Activated effector memory CD4-positive, alpha-beta T cell treated with anti-CD3 and anti-CD28 coated beads, Interleukin-2, amount 50 U/mL, for 16 hours (primary cell): ENCODE results near the gene KLK12.

Experiments
- DNase-seq: peaks from one replicate; pipeline ENCODE4 v3.0.0-alpha.2; 2020

Gene KLK12

GRCh38 chr19:51044327-51044726 is 9.5 kb upstream of the KLK12 start:
- DNase-seq, result no peak

GRCh38 chr19:51043497-51043896 is 8.7 kb upstream of the KLK12 start:
- no peak for DNase-seq

GRCh38 chr19:51040151-51040550 is 5.3 kb upstream of the KLK12 start:
- no peak for DNase-seq

GRCh38 chr19:51036519-51036918 is 1.7 kb upstream of the KLK12 start:
- DNase-seq, result no peak

GRCh38 chr19:51031880-51032225 is 2.9 kb downstream of the KLK12 start:
- DNase-seq, result no peak

- no peak for DNase-seq
Observed at GRCh38 chr19:51031220-51031879, 3.5 kb downstream of the KLK12 start.

- no peak for DNase-seq
Observed at GRCh38 chr19:51030631-51031030, 4.2 kb downstream of the KLK12 start.

- DNase-seq, result no peak
Observed at GRCh38 chr19:51029718-51030117, 5.1 kb downstream of the KLK12 start.

GRCh38 chr19:51027873-51028272 is 6.9 kb downstream of the KLK12 start:
- no peak for DNase-seq

- DNase-seq, result no peak
Observed at GRCh38 chr19:51027126-51027806, 7.5 kb downstream of the KLK12 start.

GRCh38 chr19:51026554-51026831 is 8.3 kb downstream of the KLK12 start, which contains the start of gene KLK11:
KLK11 (minus strand) TSS chr19:51026616; CDS start chr19:51025631, 985 bp downstream.
- DNase-seq, result no peak

GRCh38 chr19:51025809-51026553 is 8.8 kb downstream of the KLK12 start:
- DNase-seq, result no peak

- DNase-seq, result no peak
Observed at GRCh38 chr19:51025401-51025800, 9.4 kb downstream of the KLK12 start.

GRCh38 chr19:51024924-51025323 is 9.9 kb downstream of the KLK12 start:
- DNase-seq, result no peak

- DNase-seq, result no peak
Observed at GRCh38 chr19:51023946-51024345, 10.9 kb downstream of the KLK12 start.

GRCh38 chr19:51022526-51022925 is 12.3 kb downstream of the KLK12 start:
- no peak for DNase-seq

- no peak for DNase-seq
Observed at GRCh38 chr19:51020988-51021651, 13.7 kb downstream of the KLK12 start.

GRCh38 chr19:51019544-51019925 is 15.3 kb downstream of the KLK12 start, which contains the start of gene KLK10:
KLK10 (minus strand) TSS chr19:51019709; CDS start chr19:51019130, 579 bp downstream.
- DNase-seq, result no peak

GRCh38 chr19:51018745-51019543 is 15.9 kb downstream of the KLK12 start:
- no peak for DNase-seq

GRCh38 chr19:51016798-51017683 is 17.8 kb downstream of the KLK12 start:
- peak; percentile 84 for DNase-seq

- DNase-seq, result no peak
Observed at GRCh38 chr19:51015691-51016267, 19.0 kb downstream of the KLK12 start.
